HG03469 (cell line): ENCODE results near the gene XYLT1.

ENCODE experiments used
- ATAC-seq: cut with Tn5 transposase; IDR thresholded peaks from one replicate; pipeline ENCODE4 v1.9.1; 2021; ENCODE audit warnings: mild to moderate bottlenecking, moderate library complexity, moderate number of reproducible peaks; ENCODE audit not compliant: unreplicated experiment

XYLT1 gene

GRCh38 chr16:17212606-17213005 is 258.2 kb downstream of the XYLT1 start:
- ATAC-seq, result no peak

GRCh38 chr16:17211797-17212196 is 259.0 kb downstream of the XYLT1 start:
- no peak for ATAC-seq

- no peak for ATAC-seq
These were observed 264.0 kb downstream of the XYLT1 start for GRCh38 chr16:17206712-17207111.

- no peak for ATAC-seq
These were observed 265.2 kb downstream of the XYLT1 start for GRCh38 chr16:17205279-17206211.

GRCh38 chr16:17204644-17205043 is 266.1 kb downstream of the XYLT1 start:
- no peak for ATAC-seq

- no peak for ATAC-seq
These were observed 266.6 kb downstream of the XYLT1 start for GRCh38 chr16:17204206-17204605.

- ATAC-seq, result no peak
These were observed 267.3 kb downstream of the XYLT1 start for GRCh38 chr16:17203424-17203823.

GRCh38 chr16:17199135-17199534 is 271.6 kb downstream of the XYLT1 start:
- ATAC-seq, result no peak

GRCh38 chr16:17196526-17196925 is 274.2 kb downstream of the XYLT1 start:
- no peak for ATAC-seq

- no peak for ATAC-seq
These were observed 276.5 kb downstream of the XYLT1 start for GRCh38 chr16:17194190-17194780.

- ATAC-seq, result no peak
These were observed 277.1 kb downstream of the XYLT1 start for GRCh38 chr16:17193566-17194100.

GRCh38 chr16:17184026-17184425 is 286.7 kb downstream of the XYLT1 start:
- ATAC-seq, result no peak

GRCh38 chr16:17177959-17178905 is 292.5 kb downstream of the XYLT1 start:
- ATAC-seq, result no peak

GRCh38 chr16:17177242-17177958 is 293.4 kb downstream of the XYLT1 start:
- ATAC-seq, result no peak

GRCh38 chr16:17176199-17176598 is 294.6 kb downstream of the XYLT1 start:
- ATAC-seq, result no peak

- no peak for ATAC-seq
These were observed 297.5 kb downstream of the XYLT1 start for GRCh38 chr16:17173281-17173680.

- ATAC-seq, result no peak
These were observed 299.3 kb downstream of the XYLT1 start for GRCh38 chr16:17171250-17172143.

GRCh38 chr16:17170435-17170834 is 300.3 kb downstream of the XYLT1 start:
- ATAC-seq, result no peak

- no peak for ATAC-seq
These were observed 302.6 kb downstream of the XYLT1 start for GRCh38 chr16:17168181-17168580.
